Thyroid gland (tissue), 4 donors: ENCODE results near the gene NPDC1. TPM values are rescaled to one million over a fixed set of nuclear protein-coding genes. Genes with fewer than 3 reads are reported as not detected.
A peak's percentile ranks its signal among the peaks of the same experiment; 100 is the strongest.

ENCODE experiments used
- DNase-seq, 2 donors: peaks; one replicate each; pipeline ENCODE4 v3.0.0-alpha.2; 2019
- H3K27ac ChIP-seq, 3 donors: fragments of 200-600 bp; sonication (generic); 1 replicate in 2 of 3; 2 replicates in 1 of 3; pipeline ENCODE4 v1.5.1; 2016 to 2019; ENCODE audit warnings: mild to moderate bottlenecking in 1 of 3, moderate library complexity in 1 of 3
- H3K27me3 ChIP-seq: fragments of 200-600 bp; sonication (generic); one replicate; pipeline ENCODE4 v1.5.1; 2019
- H3K36me3 ChIP-seq, 2 donors: fragments of 200-600 bp; sonication (generic); one replicate each; pipeline ENCODE4 v1.5.1; 2016 to 2019
- H3K4me1 ChIP-seq, 2 donors: fragments of 200-600 bp; sonication (generic); one replicate each; pipeline ENCODE4 v1.5.1; 2017 to 2019
- H3K4me3 ChIP-seq, 3 donors: fragments of 200-600 bp; sonication (generic); replicated peaks in 1 of 3; 1 replicate in 2 of 3; 2 replicates in 1 of 3; pipeline ENCODE4 v1.5.1; 2016; ENCODE audit warnings: mild to moderate bottlenecking in 1 of 3
- H3K9me3 ChIP-seq: fragments of 200-600 bp; sonication (generic); one replicate; pipeline ENCODE4 v1.5.1; 2017
- CTCF ChIP-seq, 6 experiments: fragments of 200-600 bp in 3 of 6; fragments of 450-650 bp in 3 of 6; sonication (generic) in 3 of 6; IDR thresholded peaks; one replicate each; pipeline ENCODE4 v1.5.1; 2016 to 2019; ENCODE audit warnings: antibody characterized with exemption in 6 of 6, mild to moderate bottlenecking in 2 of 6, inconsistent platforms in 1 of 6, moderate library complexity in 1 of 6
- POLR2A ChIP-seq, 2 donors: fragments of 450-650 bp; IDR thresholded peaks; one replicate each; pipeline ENCODE4 v1.6.1; 2017; ENCODE audit warnings: antibody characterized with exemption in 2 of 2, mild to moderate bottlenecking in 2 of 2, moderate library complexity in 1 of 2
- WGBS, 2 donors: methylation state at CpG; one replicate each; pipeline ENCODE4 v1.1.5; 2017; 5-methylcytosine and 5-hydroxymethylcytosine counted together
- intact Hi-C: fragments of 100-400 bp; cut with DNase I; formaldehyde crosslinking; loops from one replicate; pipeline ENCODE4 v1.15.1; 2023
- total RNA-seq, 4 donors: library from RNA; depleted of rRNA; stranded (reverse); fragments of >200 nt; gene quantifications; one replicate each; pipeline ENCODE4 v1.2.3, GENCODE V29; 2016

The NPDC1 gene, protein sequence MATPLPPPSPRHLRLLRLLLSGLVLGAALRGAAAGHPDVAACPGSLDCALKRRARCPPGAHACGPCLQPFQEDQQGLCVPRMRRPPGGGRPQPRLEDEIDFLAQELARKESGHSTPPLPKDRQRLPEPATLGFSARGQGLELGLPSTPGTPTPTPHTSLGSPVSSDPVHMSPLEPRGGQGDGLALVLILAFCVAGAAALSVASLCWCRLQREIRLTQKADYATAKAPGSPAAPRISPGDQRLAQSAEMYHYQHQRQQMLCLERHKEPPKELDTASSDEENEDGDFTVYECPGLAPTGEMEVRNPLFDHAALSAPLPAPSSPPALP
- 10 to 100 TPM; 23.3 to 65.9 (median 35.4) TPM for total RNA-seq

DNA sequence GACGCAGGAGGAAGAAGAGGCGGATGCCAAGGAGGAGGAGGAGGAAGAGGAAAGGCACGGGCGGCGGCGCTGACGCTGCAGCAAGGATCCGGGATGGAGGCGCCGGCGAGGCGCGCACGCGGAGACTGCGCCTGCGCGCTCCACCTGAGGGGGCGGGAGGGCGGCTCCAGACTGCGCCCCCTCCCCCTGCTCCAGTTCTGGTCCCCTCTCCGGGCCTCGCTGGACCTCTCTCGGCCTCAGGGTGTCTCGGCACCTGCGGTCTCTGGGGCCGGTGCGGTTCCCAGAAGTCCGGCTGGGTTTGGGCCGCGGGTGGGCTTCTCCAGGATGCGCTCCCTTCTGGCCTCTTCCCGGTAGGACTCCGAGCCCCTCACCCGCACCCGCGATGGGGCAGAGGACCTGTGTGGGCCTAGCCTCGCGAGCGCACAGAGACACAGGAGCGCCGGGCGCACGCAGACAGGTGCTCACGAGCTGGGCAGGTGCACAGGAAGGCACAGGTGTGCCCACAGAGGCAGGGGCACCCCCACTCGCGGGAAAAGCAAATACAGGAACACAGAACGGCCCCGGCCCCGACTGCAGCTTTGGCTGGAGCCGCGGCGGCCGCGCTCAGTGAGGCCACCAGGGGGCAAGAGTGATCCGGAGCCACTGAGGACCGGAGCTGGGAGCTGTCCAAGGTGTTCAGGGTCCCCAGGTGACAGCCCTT is at the start of gene NPDC1:
NPDC1 (minus strand) TSS at position 90 of the 700 bp plus-strand sequence. CDS start 188 bp downstream, outside the sequence.
- peak; percentile 59 to 88 (median 76) for TF ChIP-seq CTCF (IDR thresholded peaks at IDR 0.05)
- TF ChIP-seq POLR2A (IDR thresholded peaks at IDR 0.05), result no peak
- intact Hi-C loops, result no loop called here
- no peaks in the 10 kb centered on the region for H3K36me3 ChIP-seq
- peaks cover 20% of the 10 kb centered on the region for H3K27me3 ChIP-seq
- 1% methylated on average over 24 to 26 of the region's 57 CpGs for WGBS, 2 donors
- DNase-seq, result peak; percentile 86
- H3K9me3 ChIP-seq, result no peaks in the 10 kb centered on the region
- H3K4me1 ChIP-seq, result peaks cover 6 to 19% of the 10 kb centered on the region in 2 donors
- peak within 1 kb of the TSS in 1 of 3 donors; percentile 56 for H3K27ac ChIP-seq
- H3K4me3 ChIP-seq, result peak within 1 kb of the TSS; percentile 15 to 37 (median 35)

DNA sequence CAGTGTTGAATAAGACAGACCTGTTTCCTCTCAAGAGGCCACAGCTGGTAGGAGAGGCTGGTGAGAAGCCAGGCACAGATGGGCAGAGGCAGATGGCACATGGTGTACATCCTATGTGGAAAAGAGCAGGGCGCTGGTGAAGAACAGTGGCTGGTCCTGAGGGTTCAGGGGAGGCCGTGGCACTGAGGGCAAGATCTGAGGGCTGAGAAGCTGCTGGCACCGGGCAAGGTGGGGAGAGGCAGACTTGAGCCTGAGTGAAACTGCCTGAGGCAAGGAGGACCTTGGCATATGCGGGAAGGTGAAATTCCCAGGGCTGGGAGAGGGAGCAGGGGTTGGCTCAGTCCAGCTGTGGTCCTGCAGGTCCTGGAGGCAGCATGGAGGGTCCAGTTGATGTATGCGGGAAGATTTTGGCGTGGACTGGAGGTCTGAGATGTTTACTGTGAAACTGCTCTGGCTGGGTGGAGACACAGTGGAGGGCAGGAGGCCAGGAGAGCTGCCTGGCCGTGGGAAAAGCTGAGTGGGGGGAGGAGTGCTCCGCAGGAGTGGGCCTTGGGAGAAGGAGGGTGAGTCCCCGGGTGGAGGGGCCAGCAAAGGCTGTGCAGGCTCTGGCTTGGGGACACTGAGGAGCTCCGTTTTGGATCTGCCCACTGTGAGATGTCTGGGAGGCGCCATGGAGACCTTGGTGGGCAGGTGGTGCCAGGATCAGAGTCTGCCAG is 43.4 kb upstream of the NPDC1 start:
- intact Hi-C loops, result no loop called here
- no peak overlapping the region for H3K27ac ChIP-seq
- TF ChIP-seq POLR2A (IDR thresholded peaks at IDR 0.05), result no peak
- no peak for TF ChIP-seq CTCF (IDR thresholded peaks at IDR 0.05)
- H3K9me3 ChIP-seq, result no peaks in the 10 kb centered on the region
- no peak for DNase-seq
- peaks cover 0 to 3% of the 10 kb centered on the region in 2 donors for H3K36me3 ChIP-seq
- no peak overlapping the region for H3K4me3 ChIP-seq
- peaks cover 15 to 19% of the 10 kb centered on the region in 2 donors for H3K4me1 ChIP-seq
- 83 to 91% methylated on average over 11 of the region's 11 CpGs for WGBS, 2 donors
- H3K27me3 ChIP-seq, result no peaks in the 10 kb centered on the region

DNA sequence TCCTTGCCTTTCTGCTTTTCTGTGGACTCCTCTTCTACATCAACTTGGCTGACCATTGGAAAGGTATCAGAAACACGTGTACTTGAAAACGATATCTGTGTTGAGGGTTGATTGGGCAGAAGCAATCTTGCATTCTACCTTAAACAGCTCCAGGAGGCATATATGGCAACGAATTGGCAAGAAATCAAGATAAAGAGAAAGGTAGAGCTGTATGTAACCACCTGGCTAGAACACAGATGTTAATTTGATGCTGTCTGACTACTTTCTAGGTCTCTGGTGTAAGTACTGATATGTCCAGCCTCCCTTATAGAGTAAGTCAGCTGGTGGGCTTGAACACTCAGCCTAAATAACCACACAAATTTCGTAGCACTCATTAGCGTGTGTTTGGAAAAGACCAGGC is 42.1 kb upstream of the NPDC1 start:
- Histone ChIP-seq H3K27me3 (no peaks in the 10 kb centered on the region), H3K27ac (no peak overlapping the region), H3K36me3 (peaks cover 0 to 3% of the 10 kb centered on the region in 2 donors), H3K4me1 (peaks cover 15 to 23% of the 10 kb centered on the region in 2 donors), H3K9me3 (no peaks in the 10 kb centered on the region), H3K4me3 (no peak overlapping the region)
- intact Hi-C loops, result no loop called here
- no peak for TF ChIP-seq CTCF (IDR thresholded peaks at IDR 0.05)
- no peak for TF ChIP-seq POLR2A (IDR thresholded peaks at IDR 0.05)
- 87 to 89% methylated on average over 5 of the region's 5 CpGs for WGBS, 2 donors
- no peak for DNase-seq

DNA sequence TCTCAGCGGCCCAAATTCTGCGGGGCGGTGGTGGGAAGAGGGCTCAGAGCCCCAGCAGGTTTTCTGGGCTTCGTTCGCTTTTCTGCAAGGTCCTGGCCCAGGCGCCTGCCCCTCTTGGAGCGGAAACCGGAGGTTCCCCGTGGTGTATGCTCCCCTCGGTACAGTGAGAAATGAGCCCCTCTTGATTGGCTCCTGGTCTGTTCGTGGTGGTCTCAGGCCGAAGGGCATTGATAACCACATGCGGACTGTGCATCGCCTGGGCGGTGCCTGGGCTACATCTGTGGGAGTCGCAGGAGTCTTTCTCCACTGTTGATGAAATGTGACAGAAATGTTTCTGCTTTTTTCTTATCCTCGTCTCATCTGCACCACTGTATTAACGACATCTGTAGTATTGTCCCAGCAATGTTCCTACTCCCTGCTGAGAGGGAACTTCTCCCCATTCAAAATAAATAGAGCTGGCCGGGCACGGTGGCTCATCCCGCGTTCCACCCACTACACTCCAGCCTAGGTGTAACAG is 41.5 kb upstream of the NPDC1 start:
- H3K4me1 ChIP-seq, result peaks cover 15 to 23% of the 10 kb centered on the region in 2 donors
- H3K27me3 ChIP-seq, result no peaks in the 10 kb centered on the region
- no peak for DNase-seq
- 9 to 10% methylated on average over 19 to 22 of the region's 22 CpGs for WGBS, 2 donors
- peak overlapping the region; percentile 60 to 84 (median 77) for H3K4me3 ChIP-seq
- no peaks in the 10 kb centered on the region for H3K9me3 ChIP-seq
- intact Hi-C loops, result no loop called here
- H3K36me3 ChIP-seq, result peaks cover 0 to 4% of the 10 kb centered on the region in 2 donors
- peak overlapping the region in 2 of 3 donors; percentile 53 to 93 for H3K27ac ChIP-seq
- TF ChIP-seq CTCF (IDR thresholded peaks at IDR 0.05) (no peak), POLR2A (IDR thresholded peaks at IDR 0.05) (no peak)
